ENCODE results near the gene TRPM3.

Gene TRPM3

GRCh38 chr9:70496244-70496643, 625.2 kb downstream of the TRPM3 start:
- DNase-seq (ENCODE audit: low spot score in 2 of 2) (no peak), ATAC-seq (replicated peaks; ENCODE audit: extremely low read depth, poor library complexity, severe bottlenecking) (no peak)
- H3K9me3 Mint-ChIP-seq = no peaks in the 10 kb centered on the region
- H3K4me1 Mint-ChIP-seq = peaks cover 33% of the 10 kb centered on the region
- no peak overlapping the region for H3K27ac Mint-ChIP-seq (ENCODE audit: low read depth)
- H3K27me3 Mint-ChIP-seq = no peaks in the 10 kb centered on the region
- no peaks in the 10 kb centered on the region for H3K36me3 Mint-ChIP-seq (ENCODE audit: insufficient read depth)
- H3K4me3 Mint-ChIP-seq = no peak overlapping the region

DNA sequence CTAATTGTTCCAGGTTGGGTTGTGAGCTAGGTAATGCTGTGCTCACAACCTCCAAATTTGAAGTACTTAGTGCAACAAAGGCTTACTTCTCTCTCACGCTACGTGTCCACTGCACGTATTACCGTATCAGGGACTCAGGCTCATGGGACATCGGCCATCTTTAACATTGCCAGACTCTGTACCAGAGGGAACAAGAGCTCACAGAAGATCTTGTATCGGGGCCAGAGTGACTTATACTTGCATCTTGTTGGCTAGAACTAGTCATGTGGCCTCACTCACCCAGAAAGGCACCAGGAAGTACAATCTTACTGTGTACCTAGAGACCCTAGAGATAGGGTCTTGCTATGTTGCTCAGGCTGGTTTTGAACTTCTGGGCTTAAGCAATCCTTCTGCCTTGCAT, 625.9 kb downstream of the TRPM3 start:
- Mint-ChIP-seq H3K4me1 (peaks cover 35% of the 10 kb centered on the region), H3K27me3 (no peaks in the 10 kb centered on the region), H3K27ac (ENCODE audit: low read depth) (no peak overlapping the region), H3K9me3 (no peaks in the 10 kb centered on the region), H3K4me3 (no peak overlapping the region), H3K36me3 (ENCODE audit: insufficient read depth) (no peaks in the 10 kb centered on the region)
- no peak for ATAC-seq (replicated peaks; ENCODE audit: extremely low read depth, poor library complexity, severe bottlenecking)
- DNase-seq (ENCODE audit: low spot score in 2 of 2) = no peak

- DNase-seq (ENCODE audit: low spot score in 2 of 2) (no peak), ATAC-seq (replicated peaks; ENCODE audit: extremely low read depth, poor library complexity, severe bottlenecking) (no peak)
- Mint-ChIP-seq H3K9me3 (no peaks in the 10 kb centered on the region), H3K4me1 (peaks cover 35% of the 10 kb centered on the region), H3K27ac (ENCODE audit: low read depth) (no peak overlapping the region), H3K4me3 (no peak overlapping the region), H3K27me3 (no peaks in the 10 kb centered on the region), H3K36me3 (ENCODE audit: insufficient read depth) (no peaks in the 10 kb centered on the region)
Measured at GRCh38 chr9:70494221-70494620, 627.2 kb downstream of the TRPM3 start.

GRCh38 chr9:70493029-70493428, 628.4 kb downstream of the TRPM3 start:
- no peaks in the 10 kb centered on the region for H3K36me3 Mint-ChIP-seq (ENCODE audit: insufficient read depth)
- H3K9me3 Mint-ChIP-seq = no peaks in the 10 kb centered on the region
- ATAC-seq (replicated peaks; ENCODE audit: extremely low read depth, poor library complexity, severe bottlenecking) (no peak), DNase-seq (ENCODE audit: low spot score in 2 of 2) (no peak)
- H3K27ac Mint-ChIP-seq (ENCODE audit: low read depth) = no peak overlapping the region
- H3K4me3 Mint-ChIP-seq = no peak overlapping the region
- peaks cover 35% of the 10 kb centered on the region for H3K4me1 Mint-ChIP-seq
- no peaks in the 10 kb centered on the region for H3K27me3 Mint-ChIP-seq

DNA sequence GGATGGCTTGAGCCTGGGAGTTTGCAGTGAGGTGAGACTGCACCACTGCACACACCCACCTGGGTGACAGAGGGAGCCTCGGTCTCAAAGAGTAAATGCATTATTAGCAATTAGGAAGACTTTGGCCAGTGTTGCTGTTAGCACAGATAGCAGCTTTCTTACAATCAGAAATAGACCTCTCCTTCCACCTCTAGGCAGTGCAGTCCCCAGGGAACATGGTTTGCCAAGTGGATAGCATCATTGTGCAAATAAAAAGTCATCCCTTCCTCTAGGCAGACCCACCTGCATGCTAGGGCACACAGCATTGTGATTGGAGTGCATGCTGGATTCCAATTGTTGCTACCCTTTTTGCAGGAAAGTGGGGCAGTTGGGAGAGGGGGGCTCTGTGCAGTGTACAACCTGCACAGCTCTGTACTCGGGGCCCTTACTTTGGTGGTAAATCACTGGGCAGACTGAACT, 629.1 kb downstream of the TRPM3 start:
- Mint-ChIP-seq H3K4me1 (peaks cover 35% of the 10 kb centered on the region), H3K27ac (ENCODE audit: low read depth) (no peak overlapping the region), H3K27me3 (no peaks in the 10 kb centered on the region), H3K9me3 (no peaks in the 10 kb centered on the region), H3K4me3 (no peak overlapping the region), H3K36me3 (ENCODE audit: insufficient read depth) (no peaks in the 10 kb centered on the region)
- ATAC-seq (replicated peaks; ENCODE audit: extremely low read depth, poor library complexity, severe bottlenecking) = no peak
- DNase-seq (ENCODE audit: low spot score in 2 of 2) = no peak

DNA sequence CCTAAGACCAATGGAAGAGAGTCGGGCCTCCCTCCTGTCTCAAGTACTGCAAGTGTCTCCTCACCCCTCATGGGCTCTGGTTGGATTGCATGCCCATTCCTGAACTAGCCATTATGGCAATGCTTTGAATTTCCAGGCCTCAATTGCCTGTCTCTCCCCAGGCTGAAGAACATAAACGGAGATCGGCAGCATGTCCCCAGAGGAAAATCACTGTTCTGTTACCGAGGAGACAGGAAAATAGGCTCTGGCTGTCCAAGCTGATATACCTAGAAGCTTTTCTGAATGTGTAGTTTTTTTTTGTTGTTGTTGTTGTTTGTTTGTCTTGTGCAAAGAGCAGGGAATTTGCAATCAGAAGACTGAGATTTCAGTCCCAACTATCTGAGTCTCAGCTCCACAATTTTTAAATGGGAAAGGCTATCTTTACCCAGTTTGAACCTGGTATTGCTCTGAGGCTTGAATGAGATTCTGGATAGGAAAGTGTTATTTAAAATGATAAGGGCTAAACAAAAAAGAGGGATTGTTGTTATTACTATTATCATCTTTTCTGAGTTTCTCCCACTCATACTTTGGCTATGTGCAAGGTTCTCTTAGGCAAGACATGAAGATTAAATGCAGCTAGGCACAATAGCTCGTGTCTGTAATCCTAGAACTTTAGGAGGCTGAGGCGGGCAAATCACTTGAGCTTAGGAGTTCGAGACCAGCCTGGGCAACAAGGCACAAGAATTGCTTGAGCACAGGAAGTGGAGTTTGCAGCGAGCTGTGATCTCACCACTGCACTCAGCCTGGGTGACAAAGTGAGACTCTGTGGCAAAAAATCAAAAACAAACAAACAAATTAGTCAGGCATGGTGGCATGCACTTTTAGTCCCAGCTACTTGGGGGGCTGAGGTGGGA, 629.7 kb downstream of the TRPM3 start:
- Mint-ChIP-seq H3K27ac (ENCODE audit: low read depth) (no peak overlapping the region), H3K4me1 (peaks cover 35% of the 10 kb centered on the region), H3K27me3 (no peaks in the 10 kb centered on the region), H3K4me3 (no peak overlapping the region), H3K36me3 (ENCODE audit: insufficient read depth) (no peaks in the 10 kb centered on the region), H3K9me3 (no peaks in the 10 kb centered on the region)
- DNase-seq (ENCODE audit: low spot score in 2 of 2) (no peak), ATAC-seq (replicated peaks; ENCODE audit: extremely low read depth, poor library complexity, severe bottlenecking) (peak; percentile 58)

DNA sequence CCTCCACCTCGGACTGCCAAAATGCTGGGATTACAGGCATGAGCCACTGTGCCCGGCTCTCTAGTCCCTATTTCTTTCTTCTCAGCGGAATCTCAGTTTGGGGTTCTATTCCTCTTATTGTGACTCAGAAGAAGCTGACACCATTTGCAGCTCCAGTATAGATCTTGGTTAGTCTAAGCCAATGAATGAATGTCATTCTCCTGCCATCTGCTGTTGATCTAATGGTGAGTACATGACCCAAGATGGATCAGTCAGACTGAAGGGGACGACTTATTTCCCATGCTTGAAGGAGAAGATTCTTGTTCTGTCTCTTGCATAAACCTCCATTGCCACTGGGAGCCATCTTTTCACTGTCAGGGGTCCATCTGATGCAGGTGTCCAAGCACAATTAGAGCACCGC, 630.9 kb downstream of the TRPM3 start:
- Mint-ChIP-seq H3K27me3 (no peaks in the 10 kb centered on the region), H3K36me3 (ENCODE audit: insufficient read depth) (no peaks in the 10 kb centered on the region), H3K27ac (ENCODE audit: low read depth) (no peak overlapping the region), H3K4me1 (peaks cover 35% of the 10 kb centered on the region), H3K9me3 (no peaks in the 10 kb centered on the region), H3K4me3 (no peak overlapping the region)
- DNase-seq (ENCODE audit: low spot score in 2 of 2) (no peak), ATAC-seq (replicated peaks; ENCODE audit: extremely low read depth, poor library complexity, severe bottlenecking) (no peak)

DNA sequence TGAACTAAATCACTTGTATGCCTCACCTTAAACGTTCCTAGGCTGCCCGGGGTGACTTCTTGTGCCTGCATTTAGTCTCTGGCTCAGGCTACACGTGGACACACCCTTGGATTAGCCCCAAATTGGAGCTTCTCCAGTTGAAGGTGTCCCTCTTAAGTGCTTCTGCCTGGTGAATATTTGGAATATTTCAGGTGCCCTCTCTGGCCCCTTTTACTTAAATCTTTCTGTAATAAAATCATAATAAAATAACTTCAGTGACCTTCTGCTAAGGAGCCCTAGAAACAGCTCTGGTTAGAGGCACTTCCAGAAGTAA, 632.7 kb downstream of the TRPM3 start:
- ATAC-seq (replicated peaks; ENCODE audit: extremely low read depth, poor library complexity, severe bottlenecking) = no peak
- Mint-ChIP-seq H3K36me3 (ENCODE audit: insufficient read depth) (no peaks in the 10 kb centered on the region), H3K4me3 (no peak overlapping the region), H3K27ac (ENCODE audit: low read depth) (no peak overlapping the region), H3K4me1 (peaks cover 21% of the 10 kb centered on the region), H3K9me3 (no peaks in the 10 kb centered on the region), H3K27me3 (peaks cover 3% of the 10 kb centered on the region)
- DNase-seq (ENCODE audit: low spot score in 2 of 2) = no peak

GRCh38 chr9:70488098-70488792, 633.2 kb downstream of the TRPM3 start:
- Mint-ChIP-seq H3K27ac (ENCODE audit: low read depth) (no peak overlapping the region), H3K27me3 (peaks cover 8% of the 10 kb centered on the region), H3K9me3 (no peaks in the 10 kb centered on the region), H3K4me1 (peaks cover 20% of the 10 kb centered on the region), H3K36me3 (ENCODE audit: insufficient read depth) (no peaks in the 10 kb centered on the region), H3K4me3 (no peak overlapping the region)
- DNase-seq (ENCODE audit: low spot score in 2 of 2) (no peak), ATAC-seq (replicated peaks; ENCODE audit: extremely low read depth, poor library complexity, severe bottlenecking) (no peak)

DNA sequence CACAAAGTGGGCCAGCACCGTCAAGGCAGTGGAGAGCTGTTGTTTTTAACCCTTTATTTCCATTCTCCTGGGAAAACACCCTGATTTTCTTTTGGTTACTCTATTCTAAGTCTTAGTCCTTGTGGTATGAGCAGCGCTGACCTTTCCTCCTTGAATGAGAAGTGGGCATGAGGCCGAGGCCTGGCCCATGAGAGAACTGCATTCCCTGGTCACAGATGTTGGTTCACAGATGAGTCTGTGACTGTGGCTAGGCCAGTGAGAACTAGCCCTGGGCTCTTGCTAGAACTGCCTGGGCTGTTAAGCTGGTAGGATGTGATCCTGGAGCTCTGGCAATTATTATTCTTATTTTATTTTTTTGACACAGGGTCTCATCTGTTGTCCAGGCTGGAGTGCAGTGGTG, 635.3 kb downstream of the TRPM3 start:
- no peak overlapping the region for H3K4me3 Mint-ChIP-seq
- no peaks in the 10 kb centered on the region for H3K9me3 Mint-ChIP-seq
- ATAC-seq (replicated peaks; ENCODE audit: extremely low read depth, poor library complexity, severe bottlenecking) (no peak), DNase-seq (ENCODE audit: low spot score in 2 of 2) (no peak)
- H3K36me3 Mint-ChIP-seq (ENCODE audit: insufficient read depth) = peaks cover 2% of the 10 kb centered on the region
- peaks cover 10% of the 10 kb centered on the region for H3K27me3 Mint-ChIP-seq
- H3K27ac Mint-ChIP-seq (ENCODE audit: low read depth) = no peak overlapping the region
- H3K4me1 Mint-ChIP-seq = peaks cover under 1% of the 10 kb centered on the region

DNA sequence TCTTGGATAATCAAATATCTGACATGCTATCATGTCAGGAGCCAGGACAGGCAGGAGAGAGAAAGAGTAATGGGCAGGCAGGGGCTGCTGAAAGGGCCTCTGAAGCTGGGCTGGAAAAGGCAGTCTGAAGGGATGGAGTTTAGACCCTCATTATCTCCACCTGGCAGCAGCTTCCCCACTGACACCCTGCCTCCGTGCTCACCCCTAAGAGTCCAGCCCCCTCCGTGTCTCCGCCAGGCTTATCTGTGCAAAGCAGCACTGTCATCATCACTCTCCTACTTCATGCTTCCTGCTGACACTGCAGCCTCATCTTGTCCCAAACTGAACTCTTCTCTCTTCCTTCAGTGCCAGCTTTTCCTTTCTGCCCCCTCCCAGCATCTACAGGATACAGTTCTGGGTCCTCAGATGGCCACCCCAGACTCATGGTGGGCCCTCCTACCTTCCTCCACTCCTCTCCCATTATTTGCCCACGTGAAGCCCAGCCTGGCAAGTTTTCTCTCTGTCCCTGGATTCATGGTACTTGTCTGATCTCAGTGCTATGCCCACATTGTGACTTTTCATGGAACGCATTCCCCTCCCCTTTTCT, 636.1 kb downstream of the TRPM3 start:
- ATAC-seq (replicated peaks; ENCODE audit: extremely low read depth, poor library complexity, severe bottlenecking) (no peak), DNase-seq (ENCODE audit: low spot score in 2 of 2) (no peak)
- no peaks in the 10 kb centered on the region for H3K9me3 Mint-ChIP-seq
- peaks cover 2% of the 10 kb centered on the region for H3K36me3 Mint-ChIP-seq (ENCODE audit: insufficient read depth)
- H3K27ac Mint-ChIP-seq (ENCODE audit: low read depth) = no peak overlapping the region
- H3K4me1 Mint-ChIP-seq = no peaks in the 10 kb centered on the region
- no peak overlapping the region for H3K4me3 Mint-ChIP-seq
- H3K27me3 Mint-ChIP-seq = peaks cover 10% of the 10 kb centered on the region

DNA sequence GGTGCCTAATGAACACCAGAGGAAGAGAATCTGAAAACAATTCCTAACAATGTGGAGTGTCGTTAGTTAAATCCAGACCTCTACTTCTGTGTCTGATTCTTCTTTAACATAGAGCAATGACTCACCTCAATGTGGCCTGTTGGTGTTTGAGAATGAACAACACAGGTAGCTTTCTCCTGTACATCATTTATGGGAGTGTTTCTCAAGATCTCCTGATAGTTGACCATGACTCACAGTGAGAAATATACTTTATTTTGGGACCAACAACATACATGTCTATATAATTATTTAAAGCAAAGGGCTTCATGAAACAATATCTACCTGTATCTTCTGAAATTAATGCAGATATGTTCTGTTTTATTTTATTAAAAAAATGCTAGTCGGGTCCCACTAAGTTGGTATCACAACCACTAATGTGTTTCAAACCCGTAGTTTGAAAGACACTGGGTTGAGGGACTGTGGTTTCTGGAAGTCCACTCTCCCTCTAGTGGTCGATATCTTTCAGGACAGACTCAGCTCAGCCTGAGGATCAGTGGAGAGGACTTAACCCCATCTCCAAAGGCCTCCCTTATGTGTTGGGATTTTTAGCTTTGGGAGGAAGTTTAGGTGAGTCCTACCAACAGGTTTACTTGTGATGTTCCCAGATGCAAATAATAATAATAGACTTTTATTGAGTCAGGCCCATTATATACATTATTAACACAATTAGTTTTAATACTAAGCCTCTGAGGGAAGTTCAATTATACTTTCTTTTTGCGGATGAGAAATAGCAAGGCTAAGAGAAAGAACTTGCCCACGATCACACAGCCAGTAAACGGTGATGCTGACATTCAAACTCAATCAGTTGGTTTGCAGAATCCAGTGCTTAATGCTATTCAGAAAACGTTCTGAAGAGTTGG, 636.9 kb downstream of the TRPM3 start:
- peaks cover 2% of the 10 kb centered on the region for H3K36me3 Mint-ChIP-seq (ENCODE audit: insufficient read depth)
- peaks cover 10% of the 10 kb centered on the region for H3K27me3 Mint-ChIP-seq
- no peaks in the 10 kb centered on the region for H3K9me3 Mint-ChIP-seq
- no peaks in the 10 kb centered on the region for H3K4me1 Mint-ChIP-seq
- ATAC-seq (replicated peaks; ENCODE audit: extremely low read depth, poor library complexity, severe bottlenecking) (peak; percentile 36), DNase-seq (ENCODE audit: low spot score in 2 of 2) (peak in 1 of 2 donors; percentile 11)
- no peak overlapping the region for H3K27ac Mint-ChIP-seq (ENCODE audit: low read depth)
- H3K4me3 Mint-ChIP-seq = no peak overlapping the region
